WI38 (cell line): ENCODE data around the gene CHM.
"Not testable (repeated sequence)": the region's sequence is repeated elsewhere in the genome, so short reads cannot be mapped to it uniquely, and the experiment has no call there.

ENCODE experiments used
- H3K4me3 ChIP-seq: 2 replicates; pipeline ENCODE4 v1.5.1; 2011; ENCODE audit warnings: low read depth, mild to moderate bottlenecking, control low read depth, low read length
- CTCF ChIP-seq: IDR thresholded peaks from 2 replicates; pipeline ENCODE4 v1.5.1; 2012; ENCODE audit warnings: low read depth, mild to moderate bottlenecking, control low read depth, low read length

Gene CHM

GRCh38 chrX:85977218-85977617, 70.1 kb downstream of the CHM start:
- H3K4me3 ChIP-seq, result no peak overlapping the region
- TF ChIP-seq CTCF, result no peak

GRCh38 chrX:85972351-85972750, 75.0 kb downstream of the CHM start:
- H3K4me3 ChIP-seq, result not testable (repeated sequence)

- TF ChIP-seq CTCF, result no peak
- H3K4me3 ChIP-seq, result no peak overlapping the region
Measured at GRCh38 chrX:85964744-85965143, 82.6 kb downstream of the CHM start.

- no peak for TF ChIP-seq CTCF
- no peak overlapping the region for H3K4me3 ChIP-seq
Measured at GRCh38 chrX:85963736-85964135, 83.6 kb downstream of the CHM start.

- TF ChIP-seq CTCF, result no peak
- no peak overlapping the region for H3K4me3 ChIP-seq
Measured at GRCh38 chrX:85955510-85955909, 91.8 kb downstream of the CHM start.

- not testable (repeated sequence) for H3K4me3 ChIP-seq
Measured at GRCh38 chrX:85944751-85945150, 102.6 kb downstream of the CHM start.

- no peak overlapping the region for H3K4me3 ChIP-seq
- no peak for TF ChIP-seq CTCF
Measured at GRCh38 chrX:85941275-85941674, 106.1 kb downstream of the CHM start.

- H3K4me3 ChIP-seq, result not testable (repeated sequence)
Measured at GRCh38 chrX:85939942-85940341, 107.4 kb downstream of the CHM start.

- not testable (repeated sequence) for H3K4me3 ChIP-seq
Measured at GRCh38 chrX:85934399-85934798, 113.0 kb downstream of the CHM start.

- no peak overlapping the region for H3K4me3 ChIP-seq
- TF ChIP-seq CTCF, result no peak
Measured at GRCh38 chrX:85930099-85930498, 117.3 kb downstream of the CHM start.
